Kidney (tissue), 14 donors: Measurements from ENCODE around the gene COL5A3. TPM values are rescaled to one million over a fixed set of nuclear protein-coding genes. Genes with fewer than 3 reads are reported as not detected.
"Not testable (repeated sequence)": the region's sequence is repeated elsewhere in the genome, so short reads cannot be mapped to it uniquely, and the experiment has no call there.

Experiments used
- DNase-seq, 5 donors: peaks; one replicate each; pipeline ENCODE4 v3.0.0-alpha.2; 2013 to 2020
- FAIRE-seq: peaks from 2 replicates; lab custom pipeline; 2012; peaks lifted over from hg19 to GRCh38; lab: Jason Lieb, UNC
- H3K27ac ChIP-seq, 2 donors: one replicate each; pipeline ENCODE4 v1.7.0; 2013; ENCODE audit warnings: low read depth in 2 of 2, low read length in 2 of 2, inconsistent platforms in 1 of 2
- H3K27me3 ChIP-seq: one replicate; pipeline ENCODE4 v1.7.1; 2013; ENCODE audit warnings: low read length, inconsistent platforms; ENCODE audit not compliant: control insufficient read depth, insufficient read depth
- H3K36me3 ChIP-seq, 3 donors: one replicate each; pipeline versions ENCODE4 v1.7.0 to v1.7.1; 2013; ENCODE audit warnings: low read length in 3 of 3, control low read depth in 1 of 3, inconsistent platforms in 1 of 3; ENCODE audit not compliant: insufficient read depth in 3 of 3, control insufficient read depth in 2 of 3
- H3K4me1 ChIP-seq, 3 donors: one replicate each; pipeline versions ENCODE4 v1.7.0 to v1.7.1; 2013; ENCODE audit warnings: low read length in 3 of 3, inconsistent platforms in 1 of 3, low read depth in 1 of 3; ENCODE audit not compliant: control insufficient read depth in 2 of 3, insufficient read depth in 2 of 3
- H3K4me3 ChIP-seq, 3 donors: one replicate each; pipeline versions ENCODE4 v1.7.0 to v1.8.1; 2013; ENCODE audit warnings: low read length in 3 of 3, control low read depth in 1 of 3, inconsistent platforms in 1 of 3
- H3K9ac ChIP-seq, 3 donors: one replicate each; pipeline versions ENCODE4 v1.7.0 to v1.7.1; 2013; ENCODE audit warnings: low read length in 3 of 3, control low read depth in 1 of 3, inconsistent platforms in 1 of 3
- H3K9me3 ChIP-seq, 3 donors: one replicate each; pipeline versions ENCODE4 v1.7.0 to v1.7.1; 2013; ENCODE audit warnings: low read length in 3 of 3, control low read depth in 1 of 3, inconsistent platforms in 1 of 3; ENCODE audit not compliant: control insufficient read depth in 2 of 3, insufficient read depth in 1 of 3
- intact Hi-C: fragments of 100-400 bp; cut with DNase I; formaldehyde crosslinking; loops from one replicate; pipeline ENCODE4 v1.11.1; 2022
- polyA plus RNA-seq: library from polyadenylated mRNA; stranded (reverse); fragments of 350-450 nt; fragmentation: Illumina TruSeq; extraction: RNeasy Lipid Tissue Mini Kit (QIAGEN cat#74804); gene quantifications from one replicate; pipeline ENCODE4 v1.2.3, GENCODE V29; 2014; ENCODE audit warnings: low read depth, low replicate concordance; ENCODE audit not compliant: insufficient read depth
- total RNA-seq: library from RNA; stranded (reverse); fragmentation: NEBNext Ultra II Directional; extraction: Animal tissue kit (Norgen Biotek cat#: 25700); gene quantifications from one replicate; pipeline ENCODE4 v1.2.1, GENCODE V29; 2021
- TF ChIP-seq, protein P1 (sequence below): IDR thresholded peaks from 3 replicates; pipeline ENCODE4 v1.5.1; 2012; ENCODE audit warnings: mild to moderate bottlenecking, moderate library complexity, borderline replicate concordance; ENCODE audit not compliant: insufficient read depth; ENCODE audit errors: extremely low read depth
- donor health status: control.
- donor health status: control.
- donor health status: control.
- donor health status: control.
- donor health status: control.
- donor health status: DM: yes; HTN: yes; CAD: no.
- donor health status: Normal renal cell carcinoma (clear cell type).

COL5A3 gene
- total and polyA plus RNA-seq, 2 donors from 2014 or later: 0.97 to 5.1 TPM

DNA sequence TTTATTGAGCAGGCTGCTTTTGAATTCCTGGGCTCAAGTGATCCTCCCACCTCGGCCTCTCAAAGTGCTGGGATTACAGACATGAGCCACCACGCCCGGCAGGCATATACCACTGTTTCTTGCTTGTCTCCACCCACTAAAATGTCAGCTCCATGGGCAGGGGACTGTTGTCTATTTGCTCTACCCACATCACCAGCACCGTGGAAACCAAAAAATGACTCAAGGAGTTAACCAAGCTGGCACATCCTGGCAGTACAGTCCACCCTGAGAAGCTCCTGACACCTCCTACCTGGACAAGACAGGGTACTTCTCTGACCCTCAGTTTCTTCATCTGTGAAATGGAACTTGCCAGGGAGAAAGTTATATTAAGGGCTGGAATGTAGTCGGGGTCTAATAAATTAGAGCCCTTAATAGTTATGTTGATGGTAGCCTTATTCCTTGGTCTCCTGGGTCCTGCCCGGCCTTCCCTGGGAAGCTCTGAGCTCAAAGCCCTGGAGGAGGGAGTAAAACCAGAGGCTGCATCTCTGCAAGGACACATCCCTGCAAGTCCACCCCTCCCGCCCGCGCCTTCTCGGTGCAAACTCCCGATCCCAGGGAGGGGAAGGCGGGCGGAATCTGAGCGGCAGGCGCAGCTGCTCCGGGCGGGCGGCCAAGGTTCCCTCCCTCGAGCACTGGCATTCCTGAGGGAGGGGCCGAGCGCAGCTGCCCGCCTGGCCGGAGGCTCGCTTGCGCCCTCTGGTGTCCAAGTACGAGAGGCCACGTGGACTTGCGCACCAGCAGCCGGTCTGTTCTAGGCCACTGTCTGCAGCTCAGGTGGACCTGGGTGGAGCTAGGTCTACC lies 17.1 kb upstream of the COL5A3 start:
- intact Hi-C loops: no loop called here
- no peaks in the 10 kb centered on the region for H3K27me3 ChIP-seq
- H3K4me3 ChIP-seq: no peak overlapping the region
- DNase-seq: peak; percentile 95 to 98 (median 96)
- TF ChIP-seq, protein P1, sequence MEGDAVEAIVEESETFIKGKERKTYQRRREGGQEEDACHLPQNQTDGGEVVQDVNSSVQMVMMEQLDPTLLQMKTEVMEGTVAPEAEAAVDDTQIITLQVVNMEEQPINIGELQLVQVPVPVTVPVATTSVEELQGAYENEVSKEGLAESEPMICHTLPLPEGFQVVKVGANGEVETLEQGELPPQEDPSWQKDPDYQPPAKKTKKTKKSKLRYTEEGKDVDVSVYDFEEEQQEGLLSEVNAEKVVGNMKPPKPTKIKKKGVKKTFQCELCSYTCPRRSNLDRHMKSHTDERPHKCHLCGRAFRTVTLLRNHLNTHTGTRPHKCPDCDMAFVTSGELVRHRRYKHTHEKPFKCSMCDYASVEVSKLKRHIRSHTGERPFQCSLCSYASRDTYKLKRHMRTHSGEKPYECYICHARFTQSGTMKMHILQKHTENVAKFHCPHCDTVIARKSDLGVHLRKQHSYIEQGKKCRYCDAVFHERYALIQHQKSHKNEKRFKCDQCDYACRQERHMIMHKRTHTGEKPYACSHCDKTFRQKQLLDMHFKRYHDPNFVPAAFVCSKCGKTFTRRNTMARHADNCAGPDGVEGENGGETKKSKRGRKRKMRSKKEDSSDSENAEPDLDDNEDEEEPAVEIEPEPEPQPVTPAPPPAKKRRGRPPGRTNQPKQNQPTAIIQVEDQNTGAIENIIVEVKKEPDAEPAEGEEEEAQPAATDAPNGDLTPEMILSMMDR: peak; percentile 94
- FAIRE-seq: peak; percentile 52
- no peak overlapping the region for H3K27ac ChIP-seq
- no peaks in the 10 kb centered on the region for H3K36me3 ChIP-seq
- no peak overlapping the region for H3K9ac ChIP-seq
- H3K4me1 ChIP-seq: no peaks in the 10 kb centered on the region
- H3K9me3 ChIP-seq: no peaks in the 10 kb centered on the region

DNA sequence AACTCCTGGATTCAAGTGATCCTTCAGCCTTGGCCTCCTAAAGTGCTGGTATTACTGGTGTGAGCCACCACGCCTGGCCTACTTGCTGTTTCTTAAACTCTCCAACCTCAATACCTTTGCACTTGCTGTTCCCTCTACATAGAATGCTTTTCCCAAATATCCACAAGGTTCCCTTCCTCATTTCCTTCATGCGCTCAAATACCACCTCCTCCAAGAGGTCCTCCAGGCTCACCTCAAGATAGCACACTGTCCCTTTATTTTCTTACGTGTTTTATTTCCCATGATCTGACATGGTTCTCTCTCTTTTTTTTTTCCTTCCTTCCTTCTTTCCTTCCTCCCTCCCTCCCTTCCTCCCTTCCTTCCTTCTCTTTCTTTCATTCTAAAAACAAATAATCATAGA lies 16.4 kb upstream of the COL5A3 start:
- H3K4me3 ChIP-seq: no peak overlapping the region
- no peaks in the 10 kb centered on the region for H3K36me3 ChIP-seq
- DNase-seq (no peak), FAIRE-seq (no peak)
- intact Hi-C loops: no loop called here
- H3K9me3 ChIP-seq: no peaks in the 10 kb centered on the region
- no peaks in the 10 kb centered on the region for H3K4me1 ChIP-seq
- H3K9ac ChIP-seq: no peak overlapping the region
- H3K27me3 ChIP-seq: no peaks in the 10 kb centered on the region
- H3K27ac ChIP-seq: no peak overlapping the region
- TF ChIP-seq, protein P1: no peak

DNA sequence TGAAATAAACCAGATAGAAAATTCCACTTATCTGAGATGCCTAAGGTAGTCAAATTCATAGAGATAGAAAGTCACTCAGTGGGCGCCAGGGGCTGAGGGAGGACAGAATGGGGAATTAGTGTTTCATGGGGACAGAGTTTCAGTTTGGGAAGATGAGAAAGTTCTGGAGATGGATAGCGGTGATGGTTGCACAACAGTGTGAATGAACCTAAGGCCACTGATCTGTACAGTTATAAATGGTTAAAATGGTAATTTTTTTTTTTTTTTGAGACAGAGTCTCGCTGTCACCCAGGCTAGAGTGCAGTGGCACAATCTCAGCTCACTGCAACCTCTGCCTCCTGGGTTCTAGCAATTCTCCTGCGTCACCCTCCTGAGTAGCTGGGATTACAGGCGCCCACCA lies 12.8 kb upstream of the COL5A3 start:
- H3K27ac ChIP-seq, FAIRE-seq, DNase-seq, H3K9ac ChIP-seq, H3K36me3 ChIP-seq, H3K4me1 ChIP-seq, H3K4me3 ChIP-seq, H3K27me3 ChIP-seq, intact Hi-C loops, H3K9me3 ChIP-seq: not testable (repeated sequence)

DNA sequence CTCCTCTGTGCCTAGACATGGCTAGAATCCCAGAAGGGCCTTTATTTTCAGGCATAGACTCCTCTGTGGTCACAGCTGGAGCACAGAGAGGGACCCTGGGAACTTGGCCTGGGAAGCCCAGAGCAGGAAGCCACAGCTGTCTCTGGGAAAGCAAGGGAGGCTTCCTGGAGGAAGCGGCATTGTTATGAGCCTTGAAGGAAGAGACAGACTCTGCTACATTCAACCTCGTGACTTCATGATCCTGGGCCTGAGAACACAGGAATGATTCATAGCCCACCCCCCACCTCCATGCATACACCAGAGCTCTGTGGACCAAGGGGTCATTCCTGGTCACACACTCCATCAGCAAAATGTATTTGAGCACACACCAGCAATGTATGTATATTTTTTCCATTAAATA lies 11.6 kb upstream of the COL5A3 start:
- Histone ChIP-seq H3K9ac (no peak overlapping the region), H3K27me3 (no peaks in the 10 kb centered on the region), H3K9me3 (no peaks in the 10 kb centered on the region), H3K4me3 (no peak overlapping the region), H3K27ac (no peak overlapping the region), H3K4me1 (no peaks in the 10 kb centered on the region), H3K36me3 (no peaks in the 10 kb centered on the region)
- DNase-seq: no peak
- intact Hi-C loops: no loop called here
- no peak for FAIRE-seq
- TF ChIP-seq, protein P1: no peak
